ENCODE results near the gene TAF9.
A peak's percentile ranks its signal among the peaks of the same experiment; 100 is the strongest.
"Not testable (repeated sequence)": the region's sequence is repeated elsewhere in the genome, so short reads cannot be mapped to it uniquely, and the experiment has no call there.

Gene TAF9

GRCh38 chr5:69335341-69335935 lies 33.9 kb downstream of the TAF9 start:
- DNase-seq, result no peak

GRCh38 chr5:69334793-69335268 lies 34.5 kb downstream of the TAF9 start:
- DNase-seq, result peak; percentile 64

- not testable (repeated sequence) for DNase-seq
Measured at GRCh38 chr5:69333668-69334315, 35.5 kb downstream of the TAF9 start.

- no peak for DNase-seq
Measured at GRCh38 chr5:69331528-69332445, 37.5 kb downstream of the TAF9 start.

GRCh38 chr5:69329905-69330489 lies 39.3 kb downstream of the TAF9 start:
- DNase-seq, result no peak

- DNase-seq, result no peak
Measured at GRCh38 chr5:69326365-69326764, 43.0 kb downstream of the TAF9 start.

GRCh38 chr5:69317391-69317790 lies 51.9 kb downstream of the TAF9 start:
- no peak for DNase-seq

GRCh38 chr5:69315972-69316371 lies 53.3 kb downstream of the TAF9 start:
- no peak for DNase-seq

Data from HCEC 1CT (cell line).